ENCODE measurements around the gene CENPP. TPM values are rescaled to one million over a fixed set of nuclear protein-coding genes. Genes with fewer than 3 reads are reported as not detected.

Gene CENPP
- total RNA-seq, 5 donors from 2014 or later (not counting 1 experiment from before 2014, with no cell fraction given) = 1.9 to 5.0 (median 4.3) TPM

- H3K9me3 ChIP-seq = no peaks in the 10 kb centered on the region
- H3K27ac ChIP-seq (ENCODE audit: low read length) = no peak overlapping the region
- H3K27ac Mint-ChIP-seq = no peak overlapping the region
- H3K27me3 ChIP-seq (replicated peaks in 1 of 2; ENCODE audit: control insufficient read depth in 2 of 2, extremely low read depth in 1 of 2, insufficient read depth in 2 of 2, low read length in 1 of 2) = no peaks in the 10 kb centered on the region
- no peaks in the 10 kb centered on the region for H3K36me3 Mint-ChIP-seq
- no peaks in the 10 kb centered on the region for H3K36me3 ChIP-seq (ENCODE audit: control insufficient read depth in 2 of 2, extremely low read depth in 1 of 2, insufficient read depth in 1 of 2, low read length in 1 of 2)
- ATAC-seq (replicated peaks in 1 of 4) = no peak
- no peaks in the 10 kb centered on the region for H3K4me1 ChIP-seq (ENCODE audit: control insufficient read depth in 1 of 2, extremely low read depth in 1 of 2, insufficient read depth in 2 of 2, low read length in 2 of 2)
- H3K4me1 Mint-ChIP-seq = no peaks in the 10 kb centered on the region
- H3K9me3 Mint-ChIP-seq = no peaks in the 10 kb centered on the region
- no peak overlapping the region for H3K4me3 Mint-ChIP-seq
- no peaks in the 10 kb centered on the region for H3K27me3 Mint-ChIP-seq
- POLR2A ChIA-PET = no interaction called here
- no peak for DNase-seq
- no CpG with 5 or more reads among the region's 4 CpGs for WGBS (ENCODE audit: insufficient coverage)
- CTCF ChIA-PET = no interaction called here
- H3K4me3 ChIP-seq (ENCODE audit: control insufficient read depth in 1 of 2, extremely low read depth in 1 of 2, low read length in 1 of 2) = no peak overlapping the region
Observed at GRCh38 chr9:92457576-92457975, 131.8 kb downstream of the CENPP start.

- Mint-ChIP-seq H3K27ac (no peak overlapping the region), H3K4me1 (no peaks in the 10 kb centered on the region), H3K9me3 (no peaks in the 10 kb centered on the region), H3K36me3 (no peaks in the 10 kb centered on the region), H3K27me3 (no peaks in the 10 kb centered on the region), H3K4me3 (no peak overlapping the region)
- ATAC-seq (replicated peaks in 1 of 4) (no peak), DNase-seq (no peak)
- no peaks in the 10 kb centered on the region for H3K9me3 ChIP-seq
- no peaks in the 10 kb centered on the region for H3K4me1 ChIP-seq (ENCODE audit: control insufficient read depth in 1 of 2, extremely low read depth in 1 of 2, insufficient read depth in 2 of 2, low read length in 2 of 2)
- no peaks in the 10 kb centered on the region for H3K36me3 ChIP-seq (ENCODE audit: control insufficient read depth in 2 of 2, extremely low read depth in 1 of 2, insufficient read depth in 1 of 2, low read length in 1 of 2)
- CTCF ChIA-PET = no interaction called here
- no peaks in the 10 kb centered on the region for H3K27me3 ChIP-seq (replicated peaks in 1 of 2; ENCODE audit: control insufficient read depth in 2 of 2, extremely low read depth in 1 of 2, insufficient read depth in 2 of 2, low read length in 1 of 2)
- no peak overlapping the region for H3K4me3 ChIP-seq (ENCODE audit: control insufficient read depth in 1 of 2, extremely low read depth in 1 of 2, low read length in 1 of 2)
- POLR2A ChIA-PET = interaction anchor here in 1 of 2 donors (0.5 kb wide), 1 partner anchor 72 kb away, joined by 3 read pairs; the partner anchor contains the start of gene ECM2
- no peak overlapping the region for H3K27ac ChIP-seq (ENCODE audit: low read length)
Observed at GRCh38 chr9:92463387-92463786, 137.6 kb downstream of the CENPP start.

GRCh38 chr9:92463984-92464383 lies 138.2 kb downstream of the CENPP start:
- Histone ChIP-seq H3K36me3 (ENCODE audit: control insufficient read depth in 2 of 2, extremely low read depth in 1 of 2, insufficient read depth in 1 of 2, low read length in 1 of 2) (no peaks in the 10 kb centered on the region), H3K27ac (ENCODE audit: low read length) (no peak overlapping the region), H3K4me3 (ENCODE audit: control insufficient read depth in 1 of 2, extremely low read depth in 1 of 2, low read length in 1 of 2) (no peak overlapping the region), H3K27me3 (replicated peaks in 1 of 2; ENCODE audit: control insufficient read depth in 2 of 2, extremely low read depth in 1 of 2, insufficient read depth in 2 of 2, low read length in 1 of 2) (no peaks in the 10 kb centered on the region), H3K9me3 (no peaks in the 10 kb centered on the region), H3K4me1 (ENCODE audit: control insufficient read depth in 1 of 2, extremely low read depth in 1 of 2, insufficient read depth in 2 of 2, low read length in 2 of 2) (no peaks in the 10 kb centered on the region)
- ATAC-seq (replicated peaks in 1 of 4) = no peak
- H3K27me3 Mint-ChIP-seq = no peaks in the 10 kb centered on the region
- POLR2A ChIA-PET = no interaction called here
- no peak overlapping the region for H3K27ac Mint-ChIP-seq
- no peaks in the 10 kb centered on the region for H3K9me3 Mint-ChIP-seq
- no peaks in the 10 kb centered on the region for H3K36me3 Mint-ChIP-seq
- H3K4me1 Mint-ChIP-seq = no peaks in the 10 kb centered on the region
- WGBS (ENCODE audit: insufficient coverage) = 94% methylated on average over 3 of the region's 3 CpGs
- H3K4me3 Mint-ChIP-seq = no peak overlapping the region
- CTCF ChIA-PET = no interaction called here
- no peak for DNase-seq

GRCh38 chr9:92467041-92467440 lies 141.3 kb downstream of the CENPP start:
- no peaks in the 10 kb centered on the region for H3K9me3 ChIP-seq
- H3K36me3 ChIP-seq (ENCODE audit: control insufficient read depth in 2 of 2, extremely low read depth in 1 of 2, insufficient read depth in 1 of 2, low read length in 1 of 2) = no peaks in the 10 kb centered on the region
- ChIA-PET POLR2A (no interaction called here), CTCF (no interaction called here)
- no peaks in the 10 kb centered on the region for H3K27me3 Mint-ChIP-seq
- no peaks in the 10 kb centered on the region for H3K27me3 ChIP-seq (replicated peaks in 1 of 2; ENCODE audit: control insufficient read depth in 2 of 2, extremely low read depth in 1 of 2, insufficient read depth in 2 of 2, low read length in 1 of 2)
- H3K9me3 Mint-ChIP-seq = no peaks in the 10 kb centered on the region
- no peak overlapping the region for H3K27ac Mint-ChIP-seq
- H3K27ac ChIP-seq (ENCODE audit: low read length) = no peak overlapping the region
- WGBS (ENCODE audit: insufficient coverage) = 100% methylated on average over 1 of the region's 1 CpG
- no peaks in the 10 kb centered on the region for H3K4me1 Mint-ChIP-seq
- no peaks in the 10 kb centered on the region for H3K36me3 Mint-ChIP-seq
- H3K4me1 ChIP-seq (ENCODE audit: control insufficient read depth in 1 of 2, extremely low read depth in 1 of 2, insufficient read depth in 2 of 2, low read length in 2 of 2) = no peaks in the 10 kb centered on the region
- H3K4me3 Mint-ChIP-seq = no peak overlapping the region
- no peak overlapping the region for H3K4me3 ChIP-seq (ENCODE audit: control insufficient read depth in 1 of 2, extremely low read depth in 1 of 2, low read length in 1 of 2)
- DNase-seq (no peak), ATAC-seq (replicated peaks in 1 of 4) (no peak)

GRCh38 chr9:92467511-92467910 lies 141.8 kb downstream of the CENPP start:
- H3K27ac Mint-ChIP-seq = no peak overlapping the region
- H3K4me3 Mint-ChIP-seq = no peak overlapping the region
- Histone ChIP-seq H3K4me3 (ENCODE audit: control insufficient read depth in 1 of 2, extremely low read depth in 1 of 2, low read length in 1 of 2) (no peak overlapping the region), H3K27me3 (replicated peaks in 1 of 2; ENCODE audit: control insufficient read depth in 2 of 2, extremely low read depth in 1 of 2, insufficient read depth in 2 of 2, low read length in 1 of 2) (no peaks in the 10 kb centered on the region), H3K27ac (ENCODE audit: low read length) (no peak overlapping the region), H3K9me3 (no peaks in the 10 kb centered on the region), H3K4me1 (ENCODE audit: control insufficient read depth in 1 of 2, extremely low read depth in 1 of 2, insufficient read depth in 2 of 2, low read length in 2 of 2) (no peaks in the 10 kb centered on the region), H3K36me3 (ENCODE audit: control insufficient read depth in 2 of 2, extremely low read depth in 1 of 2, insufficient read depth in 1 of 2, low read length in 1 of 2) (no peaks in the 10 kb centered on the region)
- no peaks in the 10 kb centered on the region for H3K36me3 Mint-ChIP-seq
- ChIA-PET POLR2A (no interaction called here), CTCF (no interaction called here)
- H3K4me1 Mint-ChIP-seq = no peaks in the 10 kb centered on the region
- H3K9me3 Mint-ChIP-seq = no peaks in the 10 kb centered on the region
- no peaks in the 10 kb centered on the region for H3K27me3 Mint-ChIP-seq
- ATAC-seq (replicated peaks in 1 of 4) (no peak), DNase-seq (no peak)
- no CpG with 5 or more reads among the region's 2 CpGs for WGBS (ENCODE audit: insufficient coverage)

GRCh38 chr9:92468206-92468605 lies 142.5 kb downstream of the CENPP start:
- Histone ChIP-seq H3K27me3 (replicated peaks in 1 of 2; ENCODE audit: control insufficient read depth in 2 of 2, extremely low read depth in 1 of 2, insufficient read depth in 2 of 2, low read length in 1 of 2) (no peaks in the 10 kb centered on the region), H3K4me1 (ENCODE audit: control insufficient read depth in 1 of 2, extremely low read depth in 1 of 2, insufficient read depth in 2 of 2, low read length in 2 of 2) (no peaks in the 10 kb centered on the region), H3K36me3 (ENCODE audit: control insufficient read depth in 2 of 2, extremely low read depth in 1 of 2, insufficient read depth in 1 of 2, low read length in 1 of 2) (no peaks in the 10 kb centered on the region), H3K4me3 (ENCODE audit: control insufficient read depth in 1 of 2, extremely low read depth in 1 of 2, low read length in 1 of 2) (no peak overlapping the region), H3K9me3 (no peaks in the 10 kb centered on the region), H3K27ac (ENCODE audit: low read length) (no peak overlapping the region)
- no peaks in the 10 kb centered on the region for H3K36me3 Mint-ChIP-seq
- no peaks in the 10 kb centered on the region for H3K9me3 Mint-ChIP-seq
- H3K27ac Mint-ChIP-seq = no peak overlapping the region
- no peak overlapping the region for H3K4me3 Mint-ChIP-seq
- CTCF ChIA-PET = interaction anchor here in 1 of 2 donors (0.6 kb wide), 1 partner anchor 31 kb away, joined by 3 read pairs; no protein-coding TSS in a partner anchor
- no peaks in the 10 kb centered on the region for H3K27me3 Mint-ChIP-seq
- WGBS (ENCODE audit: insufficient coverage) = 100% methylated on average over 2 of the region's 2 CpGs
- ATAC-seq (replicated peaks in 1 of 4) (no peak), DNase-seq (no peak)
- POLR2A ChIA-PET = no interaction called here
- no peaks in the 10 kb centered on the region for H3K4me1 Mint-ChIP-seq

- no peak for ATAC-seq (replicated peaks in 1 of 4)
- WGBS (ENCODE audit: insufficient coverage) = no CpG with 5 or more reads among the region's 3 CpGs
Observed at GRCh38 chr9:92474587-92474986, 148.8 kb downstream of the CENPP start.

More at GRCh38 chr9:92474587-92474986, 148.8 kb downstream of the CENPP start:
- no peaks in the 10 kb centered on the region for H3K27me3 Mint-ChIP-seq
- no peak overlapping the region for H3K4me3 Mint-ChIP-seq
- H3K27ac Mint-ChIP-seq = no peak overlapping the region
- Histone ChIP-seq H3K9me3 (no peaks in the 10 kb centered on the region), H3K27ac (ENCODE audit: low read length) (no peak overlapping the region), H3K36me3 (ENCODE audit: control insufficient read depth in 2 of 2, extremely low read depth in 1 of 2, insufficient read depth in 1 of 2, low read length in 1 of 2) (no peaks in the 10 kb centered on the region), H3K4me3 (ENCODE audit: control insufficient read depth in 1 of 2, extremely low read depth in 1 of 2, low read length in 1 of 2) (no peak overlapping the region), H3K4me1 (ENCODE audit: control insufficient read depth in 1 of 2, extremely low read depth in 1 of 2, insufficient read depth in 2 of 2, low read length in 2 of 2) (no peaks in the 10 kb centered on the region), H3K27me3 (replicated peaks in 1 of 2; ENCODE audit: control insufficient read depth in 2 of 2, extremely low read depth in 1 of 2, insufficient read depth in 2 of 2, low read length in 1 of 2) (no peaks in the 10 kb centered on the region)
- DNase-seq = no peak
- POLR2A ChIA-PET = no interaction called here
- H3K36me3 Mint-ChIP-seq = no peaks in the 10 kb centered on the region
- no peaks in the 10 kb centered on the region for H3K9me3 Mint-ChIP-seq
- CTCF ChIA-PET = no interaction called here
- no peaks in the 10 kb centered on the region for H3K4me1 Mint-ChIP-seq
